GM18867 (cell line): ENCODE measurements around the gene BACH2.
"Not testable (repeated sequence)": the region's sequence is repeated elsewhere in the genome, so short reads cannot be mapped to it uniquely, and the experiment has no call there.

ENCODE experiments used
- ATAC-seq: cut with Tn5 transposase; IDR thresholded peaks from one replicate; pipeline ENCODE4 v1.9.1; 2021; ENCODE audit warnings: mild to moderate bottlenecking, moderate library complexity; ENCODE audit not compliant: unreplicated experiment

Gene BACH2

DNA sequence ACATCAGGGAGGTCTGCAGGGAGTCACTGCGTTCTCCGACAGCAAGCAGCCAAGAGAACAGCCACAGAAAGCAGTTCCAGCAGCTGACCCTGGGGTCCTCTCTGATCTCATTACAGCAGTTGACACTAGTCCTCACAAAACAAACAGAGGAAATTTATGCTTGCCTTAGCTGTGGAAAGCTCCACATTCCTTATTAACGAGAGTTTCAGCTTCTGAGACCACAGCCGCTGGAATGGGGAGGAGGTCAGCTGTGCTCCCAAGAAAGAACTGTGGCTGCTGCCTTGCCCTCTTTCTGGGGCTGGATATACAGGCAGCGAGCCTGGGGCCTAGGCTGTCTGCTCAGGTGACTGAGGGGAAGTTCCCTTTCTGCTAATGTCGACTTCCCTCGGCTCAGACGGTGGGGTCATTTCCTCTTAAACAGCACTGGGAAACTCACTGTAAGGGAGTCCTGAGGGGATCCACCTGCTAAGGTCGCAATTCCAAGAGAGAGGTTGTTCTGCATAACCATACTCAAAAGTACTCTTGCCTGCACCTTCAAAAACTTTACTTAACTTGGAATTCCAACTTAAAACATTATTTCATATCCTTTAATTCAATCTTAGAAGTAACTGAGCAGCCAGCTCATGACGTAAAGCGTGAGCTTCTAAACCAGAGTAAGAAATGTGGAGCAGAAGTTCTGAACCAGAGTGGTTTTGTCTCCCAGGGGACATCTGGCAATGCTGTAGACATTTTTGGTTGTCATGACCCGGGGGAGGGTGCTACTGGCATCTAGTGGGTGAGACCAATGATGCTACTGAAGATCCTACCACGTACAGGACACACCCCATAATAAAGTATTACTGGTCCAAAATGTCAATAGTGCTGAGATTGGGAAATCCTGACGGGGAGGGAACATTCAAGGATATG lies 80.3 kb downstream of the BACH2 start:
- peak; percentile 54 for ATAC-seq

DNA sequence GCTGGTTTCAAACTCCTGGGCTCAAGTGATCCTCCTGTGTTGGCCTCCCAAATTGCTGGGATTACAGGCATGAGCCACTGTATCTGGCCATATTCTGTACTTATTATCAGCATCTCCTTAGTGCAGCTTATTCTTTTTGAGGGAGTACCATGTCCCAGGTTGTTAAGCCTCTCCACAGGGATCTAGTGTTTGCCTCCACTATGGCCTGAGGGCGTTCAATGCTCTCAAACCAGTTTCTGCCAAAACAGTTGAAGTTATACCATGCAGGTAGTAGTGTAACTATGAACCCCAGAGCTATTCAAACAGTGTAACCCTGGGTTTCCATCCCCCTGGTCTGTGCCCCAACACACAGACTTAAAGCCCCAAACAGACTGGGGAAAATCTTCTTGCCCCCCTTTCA lies 81.7 kb downstream of the BACH2 start:
- ATAC-seq = no peak

DNA sequence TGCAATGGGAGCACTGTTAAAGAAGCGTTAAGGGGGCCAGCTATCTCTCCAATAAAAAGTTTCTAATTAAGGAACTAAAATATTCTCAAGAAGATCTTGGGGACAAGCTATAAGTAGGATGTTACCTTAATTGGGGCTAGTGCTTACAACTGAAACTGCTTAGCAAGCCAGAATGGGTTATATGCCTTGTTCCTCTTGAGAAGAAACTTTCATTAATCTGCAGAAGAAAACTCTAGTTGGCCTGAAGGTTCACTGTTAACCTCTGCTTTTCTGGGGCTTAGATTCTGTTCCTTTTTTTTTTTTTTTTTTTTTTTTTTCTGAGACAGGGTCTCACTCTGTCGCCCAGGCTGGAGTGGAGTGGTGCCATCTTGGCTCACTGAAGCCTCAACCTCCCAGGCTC lies 82.2 kb downstream of the BACH2 start:
- ATAC-seq = no peak

DNA sequence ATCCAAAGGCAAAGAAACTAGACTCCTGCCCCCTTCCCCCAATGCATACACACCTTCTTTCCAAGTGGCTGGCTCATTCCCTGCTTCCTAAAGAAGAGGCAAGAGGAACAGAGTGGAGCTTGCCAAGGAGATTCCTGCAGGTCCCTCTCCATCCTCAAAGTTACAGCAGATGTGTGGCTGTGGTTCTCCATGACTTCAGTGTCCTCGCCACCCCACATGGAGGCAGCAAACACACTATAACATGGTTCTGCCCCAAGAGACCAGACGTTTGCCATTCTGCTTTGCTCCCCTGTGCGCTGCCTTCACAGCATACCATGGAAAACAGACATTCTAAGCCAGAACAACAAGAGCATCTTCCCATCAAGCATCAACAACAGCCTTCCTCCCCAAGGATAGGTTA lies 84.4 kb downstream of the BACH2 start:
- no peak for ATAC-seq

DNA sequence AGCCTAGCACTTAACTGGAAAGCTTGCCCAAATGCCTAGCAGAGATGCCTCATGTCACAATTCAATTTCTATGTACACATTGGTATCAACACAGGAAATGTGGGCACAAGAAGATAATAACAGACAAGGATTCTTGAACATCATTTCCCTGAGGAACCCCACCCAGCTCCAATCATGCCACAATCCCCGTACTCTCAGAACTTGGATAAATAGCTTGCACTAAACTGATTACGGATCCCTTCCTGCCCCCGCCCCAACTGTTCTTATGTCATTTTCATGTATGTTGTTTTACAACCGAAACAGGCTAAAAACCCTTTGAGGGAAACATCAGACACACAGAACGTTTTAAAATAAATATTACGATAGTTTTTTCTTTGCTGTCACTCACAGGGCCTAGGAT lies 87.1 kb downstream of the BACH2 start:
- ATAC-seq = no peak

DNA sequence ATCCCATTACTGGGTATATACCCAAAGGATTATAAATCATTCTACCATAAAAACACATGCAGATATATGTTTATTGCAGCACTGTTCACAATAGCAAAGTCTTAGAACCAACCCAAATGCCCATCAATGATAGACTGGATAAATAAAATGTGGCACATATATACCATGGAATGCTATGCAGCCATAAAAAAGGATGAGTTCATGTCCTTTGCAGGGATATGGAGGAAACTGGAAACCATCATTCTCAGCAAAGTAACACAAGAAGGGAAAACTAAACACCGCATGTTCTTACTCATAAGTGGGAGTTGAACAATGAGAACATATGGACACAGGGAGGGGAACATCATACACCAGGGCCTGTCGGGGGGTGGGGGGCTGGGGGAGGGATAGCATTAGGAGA lies 88.0 kb downstream of the BACH2 start:
- ATAC-seq = not testable (repeated sequence)

DNA sequence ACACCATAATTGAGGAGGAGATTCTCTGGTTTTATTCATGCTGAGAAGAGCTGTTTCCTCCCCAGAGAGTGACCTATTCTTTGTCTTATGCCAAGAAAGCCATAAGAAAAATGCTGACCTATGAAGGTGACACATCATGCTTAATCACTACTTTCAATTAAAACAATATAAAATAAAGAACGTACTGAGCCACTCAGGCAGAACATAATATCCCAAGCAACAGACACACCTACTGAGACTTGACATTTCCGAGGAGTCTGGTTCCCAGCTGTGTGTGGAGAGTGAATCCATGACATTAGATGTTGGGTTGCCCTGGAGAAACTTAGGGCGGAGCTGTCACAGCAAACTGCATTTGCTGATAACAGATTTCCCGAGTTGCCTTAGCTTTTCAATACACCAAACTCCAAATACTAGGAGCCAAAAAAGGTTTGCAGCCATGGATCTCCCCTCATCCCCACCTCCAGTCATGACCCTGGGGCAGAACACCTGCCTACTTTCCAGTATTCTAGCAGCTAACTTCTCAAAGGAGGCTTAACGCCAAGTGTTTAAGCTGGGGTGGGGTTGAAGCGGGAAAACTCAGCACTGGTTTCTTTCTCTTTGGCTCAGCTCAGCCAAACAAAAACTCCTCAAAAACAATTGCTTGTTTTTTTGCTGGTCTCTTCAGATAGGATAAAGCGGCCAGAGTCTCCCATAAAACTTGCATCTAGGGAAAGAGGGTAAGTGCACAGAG lies 92.2 kb downstream of the BACH2 start:
- no peak for ATAC-seq

DNA sequence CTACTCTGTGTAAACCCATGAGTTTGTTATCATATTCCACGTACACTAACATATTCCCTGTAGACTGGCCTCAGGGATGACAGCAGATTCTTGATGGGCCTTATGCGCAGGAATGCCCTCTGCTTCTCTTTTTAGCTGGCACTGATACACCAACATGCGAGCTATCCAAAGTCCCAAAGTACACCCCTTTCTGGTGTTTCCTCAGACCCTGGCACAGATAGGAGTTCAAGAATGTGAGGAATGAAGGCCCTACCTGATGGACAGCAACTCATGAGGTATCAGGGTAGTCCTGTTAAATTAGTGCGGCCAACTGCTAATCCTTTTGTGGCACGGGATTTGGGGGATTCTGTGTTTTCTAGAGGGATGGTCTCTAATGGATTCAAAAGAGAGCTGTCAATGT lies 93.0 kb downstream of the BACH2 start:
- ATAC-seq = no peak

DNA sequence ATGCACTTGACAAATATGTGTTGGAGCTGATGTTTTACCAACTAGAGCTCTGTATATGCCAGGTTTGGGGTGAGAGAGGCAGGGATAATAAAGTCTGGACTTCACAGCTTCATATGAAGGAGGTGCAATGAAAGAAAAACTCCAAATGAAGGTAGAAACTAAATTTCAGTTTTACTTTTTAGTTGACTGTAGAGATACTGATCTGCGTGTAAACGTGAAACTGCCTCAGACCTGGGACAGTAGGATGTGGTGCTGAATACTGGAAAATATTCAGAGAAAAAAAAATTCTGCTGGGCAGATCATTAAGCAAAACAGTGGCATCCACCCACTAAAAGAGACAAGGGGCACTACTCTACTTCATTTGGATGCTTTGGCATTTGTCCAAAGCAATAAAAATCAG lies 94.5 kb downstream of the BACH2 start:
- ATAC-seq = peak; percentile 82

DNA sequence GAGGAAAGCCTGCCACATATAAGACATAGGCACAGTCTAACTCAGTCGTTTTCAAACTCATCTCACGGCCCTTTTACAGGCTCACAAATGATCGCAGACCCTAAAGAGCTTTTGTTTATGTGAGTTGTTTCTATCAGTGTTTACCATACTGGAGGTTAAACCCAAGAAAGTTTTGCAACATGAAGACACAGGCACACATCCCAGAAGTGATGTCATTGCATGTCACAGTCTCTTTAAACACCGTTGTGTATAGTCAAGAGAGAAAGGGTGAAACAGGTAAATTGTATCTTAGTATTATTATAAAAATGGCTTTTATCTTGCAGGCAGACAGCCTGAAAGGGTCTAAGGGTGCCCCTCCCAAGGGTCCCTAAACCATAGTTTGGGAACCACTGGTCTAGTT lies 96.7 kb downstream of the BACH2 start:
- no peak for ATAC-seq

DNA sequence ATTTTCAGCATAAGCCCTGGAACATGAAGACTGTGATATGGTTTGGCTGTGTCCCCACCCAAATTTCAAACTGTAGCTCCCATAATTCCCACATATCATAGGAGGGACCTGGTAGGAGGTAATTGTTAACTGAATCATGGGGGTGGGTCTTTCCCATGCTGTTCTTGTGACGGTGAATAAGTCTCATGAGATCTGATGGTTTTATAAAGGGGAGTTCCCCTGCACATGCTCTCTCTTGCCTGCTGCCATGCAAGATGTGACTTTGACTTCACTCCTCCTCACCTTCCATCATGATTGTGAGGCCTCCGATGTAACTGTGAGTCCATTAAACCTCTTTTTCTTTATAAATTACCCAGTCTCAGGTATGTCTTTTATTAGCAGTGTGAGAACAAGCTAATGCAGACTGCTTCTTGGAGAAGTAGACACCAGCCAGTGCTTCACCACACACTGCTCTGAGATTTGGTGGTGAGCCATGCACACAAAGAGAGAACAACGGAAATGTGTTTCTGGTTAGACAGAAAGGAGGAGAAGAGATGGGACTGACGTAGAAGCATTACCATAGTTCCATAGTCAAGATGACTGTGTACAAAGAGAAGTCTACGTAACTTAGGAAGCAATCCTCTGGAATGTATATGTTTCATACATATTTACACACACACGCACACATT lies 97.8 kb downstream of the BACH2 start:
- ATAC-seq = no peak

DNA sequence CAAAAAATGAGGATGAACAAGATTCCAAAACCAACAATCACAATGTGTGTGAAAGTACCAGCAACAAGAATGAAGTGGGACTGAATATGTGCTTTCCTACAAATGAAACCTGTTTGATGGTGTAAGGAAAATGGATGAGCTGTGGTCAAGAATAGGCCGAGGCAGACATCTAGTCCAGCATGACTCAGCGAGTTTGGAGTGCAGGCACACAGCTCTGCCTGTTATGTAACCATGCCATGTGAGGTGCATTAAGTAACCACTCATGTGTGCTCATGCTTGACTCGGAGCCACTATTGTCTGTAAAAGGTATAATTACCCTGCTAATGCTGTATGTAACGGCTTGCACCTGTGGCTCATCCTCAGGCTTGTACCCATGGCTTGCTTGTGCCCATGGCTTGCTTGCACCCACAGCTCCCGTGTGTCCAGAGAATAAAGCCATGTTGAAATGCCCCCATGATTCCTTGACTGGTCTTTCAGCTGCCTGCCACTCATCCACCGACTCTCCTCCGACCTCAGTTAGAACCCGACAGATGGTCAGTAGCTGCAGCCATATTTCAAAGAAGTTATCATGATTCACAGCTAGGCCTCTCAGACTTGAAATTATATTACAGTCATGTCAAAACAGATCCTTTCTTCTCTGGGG lies 98.7 kb downstream of the BACH2 start:
- ATAC-seq = no peak

DNA sequence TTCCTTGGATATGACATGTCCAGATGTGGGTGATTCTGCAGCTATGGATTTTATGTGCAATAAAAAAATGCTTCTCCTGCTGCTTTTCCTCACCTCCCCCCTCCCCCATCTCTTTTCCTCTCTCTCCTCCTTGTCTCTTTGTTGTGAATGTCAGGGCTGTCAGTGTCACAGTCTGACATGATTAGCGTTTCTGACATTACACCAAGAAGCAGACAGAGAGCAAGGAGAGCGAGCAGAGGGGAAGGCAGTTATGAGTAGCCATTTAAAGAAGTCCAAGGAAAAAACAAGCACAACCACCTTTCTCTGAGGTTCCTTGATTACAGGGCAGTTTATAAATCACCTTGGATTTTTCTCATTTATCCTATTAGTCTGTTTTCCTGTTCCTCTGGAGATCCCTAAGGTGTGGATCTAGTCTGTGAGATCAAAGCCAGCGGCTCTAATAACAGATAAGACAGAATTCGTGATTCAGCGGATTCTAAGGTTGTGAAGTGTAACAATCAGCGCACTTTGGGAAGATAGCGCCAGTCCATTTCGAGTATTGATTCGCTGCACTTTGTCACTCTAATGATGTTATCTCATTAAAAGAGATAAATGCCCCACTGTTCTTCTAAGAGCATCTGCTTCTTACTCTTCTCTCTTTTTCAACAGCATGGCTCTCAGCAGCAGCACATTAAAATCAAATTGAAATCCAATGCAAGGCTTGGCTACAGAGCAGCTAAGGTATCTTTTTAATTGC lies 101.4 kb downstream of the BACH2 start:
- no peak for ATAC-seq

DNA sequence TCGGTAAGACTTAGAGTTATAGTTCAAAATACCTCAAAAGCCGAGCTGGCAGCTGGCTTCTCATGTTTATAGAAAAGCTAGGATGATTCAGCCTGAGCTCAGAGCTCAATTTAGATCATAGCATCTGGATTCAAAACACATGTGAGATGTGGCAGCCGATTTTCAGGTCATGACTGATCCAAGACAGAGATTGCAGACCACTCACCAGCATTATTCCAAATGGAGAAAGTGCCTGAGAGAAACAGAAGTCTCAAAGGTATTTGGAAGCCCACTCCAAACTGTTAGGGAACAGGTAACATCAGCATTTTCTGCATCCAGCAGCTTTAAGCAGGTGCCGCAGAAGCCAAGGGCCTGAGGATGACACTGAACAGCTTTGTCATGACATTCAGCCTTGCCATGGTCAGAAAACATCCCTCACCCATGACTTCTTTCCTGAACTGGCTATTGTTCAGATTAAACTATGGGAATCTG lies 102.2 kb downstream of the BACH2 start:
- ATAC-seq = no peak

DNA sequence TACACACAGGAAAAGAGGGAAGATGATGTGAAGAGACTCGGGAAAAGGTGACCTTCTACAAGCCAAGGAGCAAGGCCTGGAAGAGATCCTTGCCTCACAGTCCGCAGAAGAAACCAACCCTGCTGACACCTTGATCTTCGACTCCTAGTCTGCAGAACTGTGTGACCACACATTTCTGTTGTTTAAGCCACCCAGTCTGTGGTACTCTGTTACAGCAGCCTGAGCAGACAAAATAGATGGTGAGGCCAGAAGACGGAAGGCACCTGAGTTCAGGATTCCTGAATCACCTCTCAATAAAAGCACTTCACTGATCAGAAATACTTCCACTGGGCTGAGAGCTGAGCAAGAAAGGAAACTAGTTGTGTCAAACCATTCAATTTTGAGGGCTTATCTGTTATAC lies 103.3 kb downstream of the BACH2 start:
- ATAC-seq = no peak

DNA sequence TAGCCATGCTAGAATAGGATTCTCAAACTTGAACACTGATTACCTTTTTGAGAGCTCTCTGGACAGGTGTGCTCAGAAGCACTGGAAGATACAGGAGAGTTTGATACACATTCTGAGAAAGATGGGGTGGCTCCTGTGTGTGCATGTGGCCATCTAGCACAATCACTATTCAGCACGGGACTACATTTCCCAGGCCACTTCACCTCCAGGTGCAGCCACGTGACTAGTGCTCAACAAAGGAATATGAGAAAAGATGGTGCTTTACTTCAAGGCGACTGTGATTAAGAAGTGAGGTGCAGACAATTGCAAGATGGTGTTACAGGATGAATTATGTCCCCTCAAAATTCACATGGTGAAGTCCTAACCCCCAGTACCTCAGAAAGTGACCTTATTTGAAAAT lies 103.8 kb downstream of the BACH2 start:
- no peak for ATAC-seq

DNA sequence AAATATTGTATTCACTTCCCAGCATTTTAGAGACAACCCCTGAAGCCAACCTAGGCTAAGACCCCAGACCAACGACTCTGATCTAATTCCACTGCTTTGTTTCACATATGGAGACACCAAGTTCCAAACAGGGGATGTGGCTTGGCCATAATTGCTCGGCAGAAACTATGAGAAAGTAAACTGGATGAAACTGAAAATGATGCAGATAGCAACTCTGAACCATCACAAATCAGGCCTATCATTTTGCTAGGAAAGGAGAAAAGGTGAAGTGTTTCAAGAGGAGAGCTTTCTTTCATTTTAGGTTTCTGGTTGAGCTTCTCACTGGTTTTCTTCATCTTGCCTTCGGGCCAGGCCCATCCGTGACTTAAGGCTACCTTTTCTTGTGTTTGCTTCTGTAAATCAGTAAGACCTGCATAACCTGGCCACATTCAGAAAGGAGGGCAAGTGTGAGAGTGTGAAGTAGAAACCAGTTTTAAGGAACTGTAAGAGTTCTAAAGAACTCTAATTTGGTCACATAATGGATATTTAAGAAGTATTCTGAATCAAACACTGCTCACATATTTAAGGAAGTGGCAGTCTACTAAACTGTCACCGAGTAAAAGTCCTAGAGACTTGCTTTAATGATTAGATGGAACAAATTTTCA lies 105.8 kb downstream of the BACH2 start:
- peak; percentile 48 for ATAC-seq

DNA sequence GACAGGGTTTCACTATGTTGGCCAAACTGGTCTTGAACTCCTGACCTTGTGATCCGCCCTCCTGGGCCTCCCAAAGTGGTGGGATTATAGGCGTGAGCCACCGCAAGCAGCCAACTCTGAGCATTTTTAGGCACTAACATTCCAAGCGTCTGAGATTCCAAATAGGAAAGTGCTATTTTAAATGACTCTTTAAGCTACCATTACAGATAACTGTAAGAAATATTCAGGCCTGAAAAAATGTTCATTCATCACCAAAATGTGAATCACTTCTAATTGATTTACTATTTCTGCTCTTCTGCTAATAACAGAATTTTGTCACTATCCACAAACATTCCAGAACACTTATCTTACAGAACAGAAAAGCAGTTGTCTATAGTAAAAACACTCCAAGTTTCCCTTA lies 106.5 kb downstream of the BACH2 start:
- no peak for ATAC-seq

DNA sequence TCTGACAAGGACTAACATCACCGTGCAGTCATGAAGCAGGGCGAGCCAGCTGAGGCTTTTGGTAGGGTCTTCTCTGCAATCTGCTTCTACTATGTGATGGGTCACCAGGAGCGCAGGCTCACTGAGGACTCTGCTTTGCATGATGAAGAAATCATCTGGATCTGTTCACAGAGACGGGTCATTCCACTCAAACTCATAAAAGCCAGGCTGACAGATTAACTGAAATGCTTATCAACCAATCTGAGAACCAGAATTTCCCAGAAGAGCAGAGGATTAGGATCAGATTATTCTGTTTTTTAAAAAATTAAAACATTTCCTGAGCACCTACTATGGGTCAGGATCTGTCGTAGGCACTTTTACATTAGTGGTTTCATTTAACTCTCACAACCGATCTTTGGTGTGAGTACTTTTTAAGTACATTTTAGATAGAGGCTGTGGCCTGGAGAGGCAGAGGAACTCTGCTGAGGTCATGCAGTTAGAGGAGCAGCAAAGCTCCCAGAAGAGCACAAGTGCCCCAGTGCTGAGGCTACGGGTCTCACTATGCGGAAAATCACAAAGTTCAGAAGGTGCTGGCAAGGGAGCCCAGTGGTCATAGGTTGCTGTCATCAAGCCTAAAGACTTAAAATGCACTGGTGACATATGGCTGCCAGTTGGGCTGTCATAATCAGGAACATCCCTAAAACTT lies 109.1 kb downstream of the BACH2 start:
- ATAC-seq = no peak
